AG10803 (cell line): ENCODE data around the gene ZC2HC1B.
"Not testable (repeated sequence)": the region's sequence is repeated elsewhere in the genome, so short reads cannot be mapped to it uniquely, and the experiment has no call there.

ENCODE experiments used
- DNase-seq: peaks from one replicate; pipeline ENCODE4 v3.0.0; 2010; ENCODE audit warnings: low read depth
- H3K4me3 ChIP-seq: 2 replicates; pipeline ENCODE4 v1.5.1; 2011; ENCODE audit warnings: mild to moderate bottlenecking, low read length, control low read depth
- CTCF ChIP-seq: conservative IDR thresholded peaks from 2 replicates; pipeline ENCODE4 v1.5.1; 2011; ENCODE audit warnings: mild to moderate bottlenecking, low read length, control low read depth, inconsistent platforms

Gene ZC2HC1B

DNA sequence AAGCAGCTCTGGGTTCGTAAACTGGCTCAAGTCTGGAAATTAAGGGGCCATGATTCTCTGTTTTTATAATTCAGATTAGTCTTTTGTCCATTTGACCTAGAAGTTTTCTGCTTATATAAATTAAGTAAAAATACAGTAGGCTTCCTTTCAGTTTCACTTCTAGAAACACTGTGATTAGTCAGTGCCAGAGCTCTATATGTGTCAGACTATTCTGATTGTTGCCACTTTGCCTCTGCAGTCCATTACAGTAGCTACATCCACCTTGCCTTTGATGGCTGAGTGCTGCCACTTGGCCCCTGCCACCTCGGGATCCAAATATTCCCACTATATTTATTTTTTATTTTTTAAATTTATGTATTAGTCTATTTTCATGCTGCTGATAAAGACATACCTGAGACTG, 7.9 kb downstream of the ZC2HC1B start:
- no peak for TF ChIP-seq CTCF
- no peak overlapping the region for H3K4me3 ChIP-seq
- no peak for DNase-seq

DNA sequence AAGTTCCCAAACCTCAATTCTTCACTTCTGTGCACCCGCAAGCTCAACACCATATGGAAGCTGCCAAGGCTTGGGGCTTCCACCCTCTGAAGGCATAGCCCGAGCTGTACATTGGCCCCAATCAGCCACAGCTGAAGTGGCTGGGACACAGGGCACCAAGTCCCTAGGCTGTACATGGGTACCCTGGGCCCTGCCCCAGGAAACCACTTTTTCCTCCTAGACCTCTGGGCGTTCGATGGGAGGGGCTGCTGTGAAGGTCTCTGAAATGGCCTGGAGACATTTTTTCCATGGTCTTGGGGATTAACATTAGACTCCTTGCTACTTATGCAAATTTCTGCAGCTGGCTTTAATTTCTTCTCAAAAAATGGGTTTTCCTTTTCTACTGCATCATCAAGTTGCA, 9.3 kb downstream of the ZC2HC1B start:
- DNase-seq, H3K4me3 ChIP-seq: not testable (repeated sequence)

GRCh38 chr6:143874503-143874902, 10.2 kb downstream of the ZC2HC1B start:
- H3K4me3 ChIP-seq, DNase-seq: not testable (repeated sequence)

- no peak for DNase-seq
Observed at GRCh38 chr6:143877584-143878271, 13.5 kb downstream of the ZC2HC1B start.

DNA sequence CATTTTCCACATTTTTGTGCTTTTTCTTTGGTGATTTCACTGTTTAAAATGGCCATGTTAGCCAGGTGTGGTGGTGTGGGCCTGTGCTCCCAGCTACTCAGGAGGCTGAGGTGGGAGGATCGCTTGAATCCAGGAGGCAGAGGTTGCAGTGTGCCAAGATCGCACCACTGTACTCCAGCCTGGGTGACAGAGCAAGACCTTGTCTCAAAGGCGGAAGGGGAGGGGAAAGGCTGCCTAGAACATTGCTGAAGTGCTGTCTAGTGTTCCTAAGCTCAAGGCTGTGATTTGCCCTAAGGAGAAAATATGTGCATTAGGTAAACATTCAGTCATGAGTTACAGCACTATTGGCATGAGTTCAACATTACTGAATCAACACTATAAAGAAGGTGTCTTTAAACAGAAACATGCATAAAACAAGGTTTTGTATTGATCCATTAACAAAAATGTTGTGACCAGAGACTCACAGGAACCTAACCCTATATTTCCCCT, 14.0 kb downstream of the ZC2HC1B start:
- no peak for DNase-seq
- no peak for TF ChIP-seq CTCF
- no peak overlapping the region for H3K4me3 ChIP-seq

More at GRCh38 chr6:143877584-143878271, 13.5 kb downstream of the ZC2HC1B start:
- no peak for TF ChIP-seq CTCF
- H3K4me3 ChIP-seq = no peak overlapping the region

DNA sequence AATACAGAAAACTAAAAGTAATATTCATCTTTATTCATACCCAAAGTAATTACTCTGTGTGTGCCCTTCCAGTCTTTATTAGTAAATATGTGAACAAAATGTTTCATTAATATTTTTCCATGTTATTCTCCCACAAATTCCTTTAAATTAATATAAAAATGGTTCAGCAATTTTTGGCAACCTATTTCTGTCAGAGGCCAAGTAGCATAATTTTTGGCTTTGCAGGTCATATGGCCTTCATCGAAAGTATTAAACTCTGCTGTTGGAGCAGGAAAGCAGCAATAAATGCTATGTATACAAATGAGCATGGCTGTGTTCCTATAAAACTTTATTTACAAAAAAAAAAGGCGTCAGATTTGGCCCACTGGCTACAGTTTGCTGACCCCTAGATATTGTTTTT, 16.1 kb downstream of the ZC2HC1B start:
- TF ChIP-seq CTCF = no peak
- no peak for DNase-seq
- H3K4me3 ChIP-seq = no peak overlapping the region

DNA sequence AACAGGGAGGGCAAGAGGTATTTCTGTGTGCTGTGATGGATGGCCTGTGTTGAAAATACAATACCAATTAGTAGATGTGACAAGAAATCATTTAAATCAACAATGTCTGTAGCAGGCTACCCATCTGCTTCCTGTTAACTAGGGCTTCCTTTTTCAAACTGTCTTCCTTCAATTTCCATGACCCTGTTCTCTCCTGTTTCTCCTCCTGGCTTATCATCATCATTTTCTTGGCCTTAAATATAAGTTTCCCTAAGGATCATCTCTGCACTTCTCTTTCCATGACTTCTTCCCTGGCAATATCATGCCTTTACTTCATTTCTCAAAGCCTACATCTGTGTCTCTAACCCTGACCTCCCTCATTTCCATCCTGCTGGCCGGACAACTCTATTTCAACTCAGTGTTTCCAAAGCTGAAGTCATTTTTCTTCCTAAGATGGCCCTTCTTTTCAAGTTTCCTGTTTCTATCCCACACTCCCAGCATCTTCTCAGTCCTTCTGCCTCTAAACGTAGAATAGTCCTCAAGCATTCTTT, 18.2 kb downstream of the ZC2HC1B start:
- TF ChIP-seq CTCF = no peak
- H3K4me3 ChIP-seq = no peak overlapping the region
- no peak for DNase-seq

GRCh38 chr6:143884216-143884900, 20.1 kb downstream of the ZC2HC1B start:
- no peak overlapping the region for H3K4me3 ChIP-seq
- DNase-seq = peak; percentile 67
- TF ChIP-seq CTCF = no peak
